Ammon's horn (tissue), 1 donor: ENCODE results near the gene RBM15.

Experiments
- DNase-seq: peaks from one replicate; pipeline ENCODE4 v3.0.0-alpha.2; 2016; ENCODE audit warnings: low spot score

The RBM15 gene

DNA sequence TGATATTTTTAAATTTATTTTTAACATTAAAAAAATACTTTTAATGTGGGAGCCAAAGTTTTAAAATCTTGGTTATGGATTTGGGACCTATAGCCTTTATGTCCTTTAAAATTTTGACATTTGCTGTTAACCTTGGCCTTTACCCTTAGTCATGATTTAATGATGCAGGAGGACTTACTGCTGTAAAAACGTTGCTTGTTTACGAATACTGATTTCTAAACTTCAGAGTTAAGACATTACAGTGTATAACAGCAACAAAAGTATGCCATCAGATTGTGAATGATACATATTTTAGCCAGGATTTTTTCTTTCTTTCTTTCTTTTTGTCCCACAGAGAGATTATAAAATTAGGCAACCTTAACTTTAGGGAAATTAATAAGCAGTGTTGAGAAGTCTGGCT lies 8.9 kb downstream of the RBM15 start:
- no peak for DNase-seq

DNA sequence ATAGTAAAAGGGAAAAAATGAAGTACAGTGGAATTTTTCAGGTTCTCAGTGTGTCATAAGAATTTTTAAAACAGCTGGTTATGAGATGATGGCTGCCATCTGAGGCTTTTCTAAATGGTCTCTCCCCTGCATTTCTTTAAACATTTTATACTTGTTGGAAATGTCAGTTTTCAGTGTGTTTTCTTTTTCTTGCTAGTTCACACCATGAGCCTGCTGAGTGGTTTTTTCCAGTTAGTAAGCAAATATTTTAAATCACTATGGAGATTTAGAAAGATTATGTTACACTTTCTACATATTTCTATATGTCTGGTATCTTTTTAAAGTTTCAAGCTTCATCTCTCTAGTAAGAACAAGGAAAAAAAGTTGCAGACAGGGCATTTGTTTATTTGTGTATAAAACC lies 9.6 kb downstream of the RBM15 start:
- DNase-seq = no peak

DNA sequence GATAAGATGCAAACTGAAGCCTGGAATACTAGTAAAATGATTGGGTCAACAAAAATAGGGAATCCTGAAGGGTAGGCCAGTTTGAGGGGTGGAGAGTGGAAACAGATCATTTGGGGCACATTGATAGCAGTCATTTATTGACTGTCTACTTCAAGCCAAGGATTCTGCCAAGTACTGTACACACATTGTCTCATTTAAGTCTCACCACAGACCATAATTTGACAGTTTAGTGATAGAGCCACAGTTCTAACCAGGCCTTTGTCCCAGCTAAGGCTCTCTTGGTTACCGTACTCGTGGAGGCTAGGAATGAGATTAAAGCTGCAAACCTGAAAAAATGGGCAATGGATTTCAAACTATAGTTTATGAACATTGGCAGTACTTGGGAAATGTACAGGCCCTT lies 11.2 kb downstream of the RBM15 start:
- DNase-seq = no peak

DNA sequence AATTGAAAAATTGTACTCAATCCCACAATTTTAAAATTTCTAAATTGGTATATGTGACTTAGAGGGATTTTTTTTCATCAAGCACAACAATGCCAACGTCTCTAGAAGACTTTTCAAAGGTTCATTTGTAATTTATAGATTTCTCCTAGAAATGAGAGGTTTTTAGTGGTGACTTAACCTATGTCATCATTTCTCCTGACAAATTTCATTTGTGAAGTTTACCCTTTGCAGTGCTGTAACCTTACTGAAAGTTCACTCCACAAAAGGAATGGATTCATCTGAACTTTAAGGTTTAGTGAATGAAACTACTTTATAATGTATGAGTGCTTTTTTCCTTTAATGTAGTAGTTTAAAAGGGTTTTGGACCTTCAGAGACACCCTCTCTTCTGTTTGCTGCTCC lies 16.1 kb downstream of the RBM15 start:
- no peak for DNase-seq

DNA sequence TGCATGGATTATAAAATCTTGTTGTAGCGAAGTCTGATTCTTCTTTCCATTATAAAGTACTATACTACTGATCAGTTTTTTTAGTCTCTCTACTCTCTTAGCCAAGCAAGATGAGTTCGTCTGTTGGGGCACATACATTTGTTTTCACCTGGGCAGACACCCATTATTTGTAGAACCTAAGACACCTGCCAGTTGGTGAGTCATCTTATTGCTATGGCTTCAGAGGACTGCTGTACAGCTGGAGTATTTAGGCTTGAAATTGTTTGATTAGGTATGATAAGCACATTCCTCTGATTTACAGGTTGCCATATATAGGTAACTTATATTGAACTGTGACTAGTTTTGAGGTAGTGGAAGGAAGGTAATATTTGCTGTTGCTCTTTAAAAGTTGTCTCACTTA lies 17.2 kb downstream of the RBM15 start:
- no peak for DNase-seq

DNA sequence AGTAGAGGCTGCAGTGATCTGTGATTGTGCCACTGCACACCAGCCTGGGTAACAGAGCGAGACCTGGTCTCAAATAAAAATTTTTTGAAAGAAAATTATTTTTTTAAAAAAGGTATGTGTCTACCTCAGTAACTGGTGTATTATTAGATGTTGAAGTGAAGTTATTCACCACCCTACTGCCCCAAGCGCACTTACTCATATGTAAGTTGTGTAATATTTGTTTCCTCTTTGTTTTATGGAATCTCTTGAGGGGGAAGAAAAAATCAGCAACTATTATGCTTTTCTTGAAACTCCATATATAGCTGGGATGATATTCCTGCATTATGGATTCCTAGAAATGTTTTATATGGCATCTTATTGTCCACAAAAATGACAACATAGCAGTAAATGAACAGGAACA lies 21.3 kb downstream of the RBM15 start:
- DNase-seq = no peak

DNA sequence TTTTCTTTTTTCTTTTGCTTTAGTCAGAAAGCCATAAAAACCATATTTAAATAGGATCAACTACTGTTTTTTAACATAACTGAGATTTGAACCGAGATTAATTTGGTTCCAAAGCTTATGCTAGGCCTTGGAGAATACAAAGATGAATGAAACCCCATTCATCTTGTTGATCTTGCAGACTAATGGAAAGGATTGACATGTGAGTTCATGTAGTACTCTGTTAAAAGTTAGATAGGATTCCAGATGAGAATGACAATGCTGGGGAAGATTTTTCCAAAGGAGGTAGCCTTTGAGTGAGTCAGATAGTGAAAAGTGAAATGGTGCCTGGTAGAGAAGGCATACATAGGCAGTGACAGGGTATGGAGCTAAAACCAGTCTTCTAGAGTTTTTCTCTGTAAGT lies 22.7 kb downstream of the RBM15 start:
- DNase-seq = no peak

DNA sequence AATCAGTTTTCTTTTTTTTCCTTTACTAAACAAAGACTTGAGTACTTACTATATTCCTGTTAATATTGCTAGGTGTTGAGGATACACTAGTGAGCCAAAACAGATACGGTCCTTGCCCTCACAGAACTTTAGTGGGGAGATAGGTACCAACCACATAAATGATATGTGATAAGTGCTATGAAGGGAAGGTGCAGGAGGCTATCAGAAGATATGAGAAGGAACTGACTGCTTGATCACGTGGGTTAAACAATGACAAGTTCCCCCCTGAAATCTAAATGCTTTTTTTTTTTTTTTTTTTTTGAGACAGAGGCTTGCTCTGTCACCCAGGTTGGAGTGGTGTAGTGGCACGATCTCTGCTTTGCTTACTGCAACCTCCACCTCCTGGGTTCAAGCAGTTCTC lies 25.0 kb downstream of the RBM15 start:
- no peak for DNase-seq

DNA sequence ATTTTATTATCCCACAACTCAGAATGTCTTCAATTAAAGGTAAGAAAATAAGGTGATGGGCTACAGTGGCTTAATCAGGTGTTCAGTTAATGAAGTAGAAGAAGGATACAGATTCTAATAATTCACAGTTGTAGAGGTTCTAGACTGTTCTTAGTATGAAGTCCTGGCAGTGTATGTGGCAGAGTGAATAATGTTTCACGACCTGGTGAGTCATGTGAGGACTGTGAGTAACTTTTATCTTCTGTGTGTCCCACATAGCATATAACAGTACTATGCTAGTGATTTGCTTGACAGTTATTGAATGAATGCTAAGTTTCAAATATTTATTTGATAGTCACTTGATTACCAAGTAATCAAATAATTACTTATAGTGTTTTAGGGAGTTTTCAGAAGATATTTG lies 31.6 kb downstream of the RBM15 start:
- no peak for DNase-seq

DNA sequence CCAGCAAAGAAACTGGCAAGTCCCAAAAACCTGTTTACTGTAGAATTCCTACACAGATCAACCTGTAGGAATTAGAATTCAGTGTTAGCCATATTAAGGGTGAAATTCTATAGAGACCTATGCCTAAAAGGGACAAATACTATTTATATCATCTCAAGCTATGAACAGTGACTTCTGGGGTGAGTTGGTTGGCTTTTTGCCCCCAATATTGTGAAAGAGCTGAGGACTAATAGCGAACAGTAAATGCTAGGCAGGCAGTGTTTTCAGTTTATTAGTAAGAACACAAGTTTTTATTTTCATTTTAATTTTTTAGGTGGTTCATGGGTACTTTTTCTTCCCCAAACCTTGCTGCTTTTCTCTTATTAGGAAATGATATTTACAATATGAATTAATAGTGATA lies 36.3 kb downstream of the RBM15 start:
- no peak for DNase-seq

DNA sequence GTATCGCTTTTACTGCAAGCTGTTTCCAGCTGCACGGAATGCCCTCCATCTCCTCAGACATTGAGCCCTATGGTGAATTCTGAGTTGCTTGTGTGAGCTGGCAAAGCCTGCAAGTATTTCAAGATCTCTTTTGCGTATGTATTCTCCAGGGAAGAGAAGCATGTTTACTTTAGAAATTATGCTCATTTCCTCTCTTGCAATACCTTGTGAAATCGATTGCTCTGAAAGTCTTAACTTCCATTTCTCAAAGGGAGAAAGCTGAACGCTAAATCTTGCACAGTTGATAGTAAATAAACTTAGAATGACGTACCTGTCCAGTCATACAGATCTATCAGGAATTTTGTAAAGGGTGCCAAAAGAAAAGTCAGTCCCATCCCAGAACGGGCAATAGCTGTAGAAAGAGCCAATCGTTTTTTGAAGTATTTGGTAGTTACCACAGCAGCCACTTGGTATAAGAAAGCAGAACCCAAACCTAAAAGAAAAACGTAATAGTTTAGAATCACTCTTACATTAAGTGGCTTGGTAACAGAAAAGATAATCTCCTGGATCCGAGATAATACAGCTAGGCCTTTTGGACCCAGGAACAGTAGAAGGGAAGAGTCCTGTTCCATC lies 41.6 kb downstream of the RBM15 start:
- DNase-seq = no peak

DNA sequence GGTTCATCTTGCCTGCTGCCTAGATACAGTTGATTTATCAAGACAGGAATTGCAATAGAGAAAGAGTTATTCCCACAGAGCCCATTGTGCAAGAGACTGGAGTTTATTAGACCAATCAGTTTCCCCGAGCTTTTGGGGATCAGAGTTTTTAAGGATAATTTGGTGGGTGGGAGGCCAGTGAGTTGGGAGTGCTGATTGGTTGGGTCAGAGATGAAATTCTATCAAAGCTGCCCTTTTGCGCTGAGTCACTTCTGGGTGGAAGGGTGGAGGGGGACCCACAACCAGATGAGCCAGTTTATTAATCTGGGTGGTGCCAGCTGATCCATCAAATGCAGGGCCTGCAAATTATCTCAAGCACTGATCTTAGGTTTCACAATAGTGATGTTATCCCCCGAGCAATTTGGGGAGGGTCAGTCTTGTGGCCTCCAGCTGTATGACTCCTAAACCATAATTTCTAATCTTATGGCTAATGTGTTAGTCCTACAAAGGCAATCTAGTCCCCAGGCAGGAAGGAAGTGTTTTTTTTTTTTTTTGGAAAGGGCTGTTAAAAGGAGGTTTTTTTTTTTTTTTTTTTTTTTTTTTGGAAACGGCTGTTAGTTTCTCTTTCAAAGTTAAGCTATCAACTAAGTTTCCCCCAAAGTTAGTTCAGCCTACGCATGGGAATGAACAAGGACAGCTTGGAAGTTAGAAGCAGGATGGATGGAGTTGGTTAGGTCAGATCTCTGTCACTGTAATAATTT lies 44.2 kb downstream of the RBM15 start:
- no peak for DNase-seq

DNA sequence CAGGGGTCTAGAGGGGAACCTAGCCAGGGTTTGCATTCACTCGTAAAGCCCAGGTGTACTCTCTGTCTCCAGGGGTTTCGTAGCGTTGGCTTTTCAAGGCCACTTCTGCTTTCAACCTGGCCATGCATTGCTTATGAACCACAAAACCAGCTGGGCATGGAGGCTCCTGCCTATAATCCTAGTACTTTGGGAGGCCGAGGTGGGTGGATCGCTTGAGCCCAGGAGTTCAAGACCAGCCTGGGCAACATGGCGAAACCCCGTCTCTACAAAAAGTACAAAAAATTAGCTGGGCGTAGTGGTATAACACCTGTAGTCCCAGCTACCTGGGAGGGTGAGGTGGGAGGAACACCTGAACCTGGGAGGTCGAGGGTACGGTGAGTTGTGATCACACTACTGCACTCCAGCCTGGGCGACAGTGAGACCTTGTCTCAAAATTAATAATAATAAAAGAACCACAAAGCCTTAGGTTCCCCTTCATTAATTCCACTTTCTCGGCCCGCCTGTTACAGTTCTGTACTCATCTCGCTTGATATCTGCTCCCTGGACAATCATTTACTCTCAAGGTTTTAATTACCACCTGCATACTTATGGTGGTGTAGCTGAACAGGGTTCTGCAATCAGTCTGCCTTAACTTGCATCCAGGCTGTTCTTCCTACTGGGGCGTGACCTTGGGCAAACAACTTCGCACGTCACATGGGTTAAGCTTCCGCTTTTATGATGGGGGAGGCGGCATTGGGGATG lies 45.6 kb downstream of the RBM15 start:
- no peak for DNase-seq

DNA sequence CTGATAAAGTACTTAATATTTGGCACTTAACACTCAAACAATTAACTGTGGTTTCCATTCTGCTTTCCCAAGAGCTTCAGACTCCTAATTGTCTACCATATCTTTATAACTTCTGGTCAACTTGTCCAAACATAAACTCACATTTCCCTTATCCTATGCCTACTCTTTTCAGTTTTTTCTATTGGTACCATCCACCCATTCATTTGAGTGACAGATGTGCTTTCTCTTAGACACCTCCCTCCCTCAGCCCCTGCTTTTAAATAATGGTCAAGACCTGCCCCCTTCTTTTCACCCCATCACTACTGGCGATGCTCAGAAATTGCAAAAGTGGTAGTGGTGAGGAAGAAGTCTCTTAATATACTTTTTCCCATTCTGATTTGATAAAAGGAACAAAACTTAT lies 46.2 kb downstream of the RBM15 start:
- no peak for DNase-seq

DNA sequence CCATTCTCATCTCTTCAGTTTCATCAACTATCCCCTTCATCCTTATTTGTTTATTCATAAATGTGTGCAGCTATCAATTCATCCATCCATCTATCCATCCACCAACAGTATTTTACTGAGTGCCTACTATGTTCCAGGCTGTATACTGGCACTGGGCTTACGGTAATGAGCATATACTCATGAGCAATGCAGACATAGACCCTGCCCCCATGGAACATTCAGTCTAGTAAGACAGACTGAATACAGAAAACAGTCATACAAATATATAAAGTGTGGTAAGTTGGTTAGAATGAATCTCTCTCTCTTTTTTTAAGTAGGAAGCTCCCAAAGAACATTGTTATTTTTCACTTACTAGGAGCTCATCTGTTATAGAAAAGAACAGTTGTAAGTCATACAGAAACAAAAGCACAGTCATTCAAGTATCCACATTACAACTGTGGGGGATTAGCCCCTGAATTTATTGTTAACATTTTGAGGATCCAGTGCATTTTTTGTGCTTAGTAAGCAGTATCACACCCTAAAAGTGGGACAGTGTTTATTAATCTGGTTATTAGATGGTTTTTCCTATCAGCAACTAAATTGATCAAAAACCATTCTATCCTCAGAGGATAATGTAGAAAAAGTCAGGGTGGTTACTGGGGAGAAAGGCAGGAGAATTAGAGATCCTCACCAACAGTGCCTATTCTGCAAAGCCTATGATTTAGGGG lies 48.0 kb downstream of the RBM15 start:
- DNase-seq = no peak

DNA sequence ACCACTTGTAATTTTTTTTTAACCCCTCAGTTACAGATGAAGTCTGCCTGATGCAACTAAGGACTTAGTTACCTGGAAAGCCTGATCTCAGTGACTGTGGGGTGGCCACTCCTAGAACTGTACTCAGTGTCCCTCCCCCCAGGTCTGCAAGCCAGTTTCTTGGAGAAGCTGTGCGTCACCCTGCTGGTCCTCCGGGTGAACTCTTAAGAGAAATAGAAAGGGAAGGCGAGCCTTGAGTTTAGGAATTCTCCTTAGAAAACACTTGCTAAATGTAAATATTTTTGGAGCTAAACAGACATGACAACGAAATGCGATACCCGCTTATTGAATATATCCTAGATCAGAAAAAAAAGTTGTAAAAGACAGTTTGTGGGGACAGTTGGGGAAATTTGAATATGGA lies 50.9 kb downstream of the RBM15 start:
- DNase-seq = no peak

DNA sequence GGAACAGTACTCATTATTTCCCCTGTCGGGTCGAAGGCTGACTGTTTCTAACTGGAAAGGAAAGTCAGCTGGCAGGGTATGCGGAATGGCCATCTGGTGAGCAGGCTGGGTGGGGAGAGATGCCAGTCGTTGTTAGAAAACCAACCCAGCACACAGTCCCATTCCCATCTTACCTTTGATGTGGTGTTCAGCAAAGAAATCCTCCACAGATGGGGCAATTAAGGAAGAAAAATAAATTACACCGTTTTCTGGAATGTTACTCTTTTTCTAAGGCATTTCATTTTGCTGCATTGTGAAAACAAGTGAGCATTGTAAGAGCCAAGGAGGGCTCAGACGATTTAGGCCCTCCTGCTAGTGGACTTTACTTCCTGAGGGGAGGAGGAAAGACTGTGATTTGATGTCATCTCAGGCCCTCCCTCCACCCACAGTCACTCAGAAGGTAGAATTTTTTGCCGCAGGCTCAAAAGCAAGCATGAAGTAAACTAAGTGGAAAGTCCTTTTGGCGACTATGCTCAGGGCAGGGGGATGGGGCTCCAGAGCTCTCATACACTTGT lies 51.6 kb downstream of the RBM15 start, which contains the start of gene SLC16A4:
TSS of gene SLC16A4 (minus strand) at position 335 of the 554 bp plus-strand sequence. CDS start 1,703 bp downstream, outside the sequence.
- DNase-seq = peak; percentile 45

DNA sequence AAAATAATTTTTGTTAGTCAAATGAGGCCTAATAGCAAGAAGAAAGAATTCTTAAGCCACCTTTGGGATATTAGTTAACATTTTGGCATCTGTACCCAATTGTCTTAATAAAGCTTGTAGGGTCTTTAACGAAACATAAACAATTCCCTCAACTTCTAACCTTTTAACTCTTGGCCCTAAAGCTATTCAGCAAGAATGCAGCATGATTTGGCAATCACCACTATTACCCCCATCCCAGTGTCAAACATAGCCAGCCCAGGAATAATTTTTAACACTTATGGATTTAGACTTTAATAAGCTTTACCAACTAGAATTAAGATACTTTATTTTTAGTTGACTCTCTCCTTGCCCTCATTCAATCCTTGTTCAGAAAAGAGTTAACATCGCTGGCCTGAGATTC lies 54.1 kb downstream of the RBM15 start:
- no peak for DNase-seq

DNA sequence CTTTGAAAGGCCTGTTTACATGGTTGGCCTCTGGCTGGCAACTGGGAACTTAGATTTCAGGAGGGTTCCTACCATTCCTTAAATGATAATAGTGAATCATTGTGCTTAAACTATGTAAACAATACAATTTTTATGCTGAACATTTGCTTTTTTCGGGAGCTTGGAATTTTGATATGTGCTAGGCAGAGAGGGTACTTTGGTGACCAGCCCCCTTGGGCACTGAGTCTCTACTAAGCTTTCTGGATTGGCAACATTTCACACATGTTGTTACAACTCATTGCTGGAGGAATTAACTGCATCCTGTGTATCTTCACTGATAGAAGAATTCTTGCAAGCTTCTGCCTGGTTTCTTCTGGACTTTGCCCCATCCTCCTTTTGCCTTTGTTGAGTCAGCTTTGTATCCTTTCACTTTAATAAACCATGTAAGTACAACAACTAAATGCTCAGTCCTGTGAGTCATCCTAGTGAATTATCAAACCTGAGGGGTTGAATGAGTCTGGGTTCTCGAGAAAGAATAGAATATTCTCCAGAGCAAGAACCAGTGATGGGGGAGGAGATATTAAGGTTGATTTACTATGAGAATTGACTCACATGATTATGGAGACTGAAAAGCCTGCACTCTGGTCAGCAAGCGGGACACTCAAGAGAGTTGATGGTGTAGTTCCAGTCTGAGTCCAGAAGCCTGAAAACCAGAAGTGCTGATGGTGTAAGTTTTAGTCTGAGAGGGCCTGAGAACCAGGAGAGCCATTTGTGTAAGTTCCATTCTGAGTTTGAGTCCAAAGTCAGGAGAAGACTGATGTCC lies 54.7 kb downstream of the RBM15 start:
- DNase-seq = no peak

DNA sequence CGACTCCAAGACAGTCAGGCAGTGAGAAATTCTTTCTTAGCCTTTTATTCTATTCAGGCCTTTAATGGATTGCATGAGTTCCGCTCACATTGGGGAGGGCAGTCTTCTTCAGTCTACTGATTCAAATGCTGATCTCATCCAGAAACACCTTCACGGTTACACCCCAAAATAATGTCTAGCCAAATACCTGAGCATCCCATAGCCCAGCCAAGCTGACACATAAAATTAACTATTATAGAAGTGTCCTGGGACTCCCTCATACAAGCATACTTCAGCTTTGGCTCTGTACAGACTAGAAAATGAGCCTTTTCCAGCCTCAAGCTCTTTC lies 55.3 kb downstream of the RBM15 start:
- DNase-seq = no peak
